Common myeloid progenitor, CD34-positive (primary cell): Measurements from ENCODE around the gene SCART1.

Experiments
- CTCF ChIA-PET: fragments of 350-600 bp; sonication (Branson Sonifier 250); formaldehyde crosslinking; loops from one replicate; lab custom pipeline; 2021; ENCODE audit warnings: antibody characterized with exemption; lab: Charles Lee
- POLR2A ChIA-PET: fragments of 350-600 bp; sonication (Branson Sonifier 250); formaldehyde crosslinking; loops from one replicate; lab custom pipeline; 2021; ENCODE audit warnings: antibody characterized with exemption; lab: Charles Lee
- DNase-seq, 3 donors: peaks; one replicate each; pipeline versions ENCODE4 v3.0.0 to v3.0.0-alpha.2; 2013
- H3K27ac ChIP-seq, 2 experiments: 1 replicate in 1 of 2; 2 replicates in 1 of 2; pipeline ENCODE4 v1.7.0; 2013; ENCODE audit warnings: inconsistent platforms in 2 of 2, low read length in 2 of 2, mild to moderate bottlenecking in 2 of 2, low read depth in 1 of 2, moderate library complexity in 1 of 2; ENCODE audit not compliant: severe bottlenecking in 2 of 2, insufficient read depth in 1 of 2, poor library complexity in 1 of 2
- H3K27me3 ChIP-seq, 5 experiments: replicated peaks in 2 of 5; 1 replicate in 3 of 5; 2 replicates in 2 of 5; pipeline versions ENCODE4 v1.6.1 to v1.7.0; 2013; ENCODE audit warnings: low read length in 4 of 5, mild to moderate bottlenecking in 2 of 5, moderate library complexity in 2 of 5, inconsistent platforms in 1 of 5; ENCODE audit not compliant: insufficient read depth in 5 of 5, control insufficient read depth in 4 of 5
- H3K36me3 ChIP-seq, 4 experiments: 1 replicate in 2 of 4; 2 replicates in 2 of 4; pipeline versions ENCODE4 v1.6.1 to v1.7.0; 2013; ENCODE audit warnings: low read length in 3 of 4, control low read depth in 1 of 4, mild to moderate bottlenecking in 1 of 4; ENCODE audit not compliant: control insufficient read depth in 4 of 4, insufficient read depth in 4 of 4
- H3K4me1 ChIP-seq, 4 experiments: 1 replicate in 3 of 4; 2 replicates in 1 of 4; pipeline versions ENCODE4 v1.6.1 to v1.7.1; 2013; ENCODE audit warnings: low read length in 3 of 4, mild to moderate bottlenecking in 3 of 4, control low read depth in 1 of 4, inconsistent platforms in 1 of 4, moderate library complexity in 1 of 4; ENCODE audit not compliant: control insufficient read depth in 4 of 4, insufficient read depth in 4 of 4; ENCODE audit errors: control extremely low read depth in 1 of 4
- H3K4me3 ChIP-seq, 7 experiments: 1 replicate in 4 of 7; 2 replicates in 3 of 7; pipeline versions ENCODE4 v1.5.1 to v1.7.0; 2013; ENCODE audit warnings: mild to moderate bottlenecking in 7 of 7, low read length in 6 of 7, moderate library complexity in 6 of 7, inconsistent platforms in 2 of 7, low read depth in 2 of 7, control low read depth in 1 of 7; ENCODE audit not compliant: insufficient read depth in 4 of 7, control insufficient read depth in 1 of 7; ENCODE audit errors: extremely low read depth in 1 of 7
- H3K9me3 ChIP-seq, 5 experiments: 1 replicate in 4 of 5; 2 replicates in 1 of 5; pipeline versions ENCODE4 v1.6.1 to v1.7.1; 2013; ENCODE audit warnings: low read length in 4 of 5, mild to moderate bottlenecking in 2 of 5, inconsistent platforms in 1 of 5, low read depth in 1 of 5, moderate library complexity in 1 of 5; ENCODE audit not compliant: control insufficient read depth in 4 of 5, insufficient read depth in 2 of 5; ENCODE audit errors: control extremely low read depth in 1 of 5
- WGBS: methylation state at CpG from one replicate; pipeline ENCODE4 v1.1.5; 2013; ENCODE audit not compliant: insufficient coverage; 5-methylcytosine and 5-hydroxymethylcytosine counted together

SCART1 gene

DNA sequence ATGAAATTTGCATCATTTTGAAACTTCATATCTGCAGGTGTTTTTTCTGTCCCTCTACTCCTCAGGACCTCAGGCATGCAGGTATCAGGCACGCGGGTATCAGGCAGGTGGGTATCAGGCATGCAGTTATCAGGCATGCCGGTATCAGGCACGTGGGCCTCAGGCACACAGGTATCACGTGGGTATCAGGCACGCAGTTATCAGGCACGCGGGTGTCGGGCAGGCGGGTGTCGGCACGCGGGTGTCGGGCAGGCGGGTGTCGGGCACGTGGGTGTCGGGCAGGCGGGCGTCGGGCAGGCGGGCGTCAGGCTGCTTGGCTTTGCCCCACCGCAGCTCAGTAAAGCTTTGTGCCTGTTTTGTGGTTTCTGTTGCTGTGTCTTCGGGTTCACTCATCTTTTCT lies 38.0 kb upstream of the SCART1 start:
- Histone ChIP-seq H3K27me3 (no peaks in the 10 kb centered on the region), H3K27ac (no peak overlapping the region), H3K4me1 (no peaks in the 10 kb centered on the region), H3K36me3 (peaks cover 15 to 66% (median 46%) of the 10 kb centered on the region in 4 experiments), H3K4me3 (no peak overlapping the region), H3K9me3 (peaks cover 7 to 35% (median 21%) of the 10 kb centered on the region in 5 experiments)
- WGBS, result 98% methylated on average over 23 of the region's 25 CpGs
- ChIA-PET POLR2A (interaction anchor here (0.7 kb wide), 1 partner anchor 23 kb away, joined by 3 read pairs; no protein-coding TSS in a partner anchor), CTCF (no interaction called here)
- DNase-seq, result no peak

DNA sequence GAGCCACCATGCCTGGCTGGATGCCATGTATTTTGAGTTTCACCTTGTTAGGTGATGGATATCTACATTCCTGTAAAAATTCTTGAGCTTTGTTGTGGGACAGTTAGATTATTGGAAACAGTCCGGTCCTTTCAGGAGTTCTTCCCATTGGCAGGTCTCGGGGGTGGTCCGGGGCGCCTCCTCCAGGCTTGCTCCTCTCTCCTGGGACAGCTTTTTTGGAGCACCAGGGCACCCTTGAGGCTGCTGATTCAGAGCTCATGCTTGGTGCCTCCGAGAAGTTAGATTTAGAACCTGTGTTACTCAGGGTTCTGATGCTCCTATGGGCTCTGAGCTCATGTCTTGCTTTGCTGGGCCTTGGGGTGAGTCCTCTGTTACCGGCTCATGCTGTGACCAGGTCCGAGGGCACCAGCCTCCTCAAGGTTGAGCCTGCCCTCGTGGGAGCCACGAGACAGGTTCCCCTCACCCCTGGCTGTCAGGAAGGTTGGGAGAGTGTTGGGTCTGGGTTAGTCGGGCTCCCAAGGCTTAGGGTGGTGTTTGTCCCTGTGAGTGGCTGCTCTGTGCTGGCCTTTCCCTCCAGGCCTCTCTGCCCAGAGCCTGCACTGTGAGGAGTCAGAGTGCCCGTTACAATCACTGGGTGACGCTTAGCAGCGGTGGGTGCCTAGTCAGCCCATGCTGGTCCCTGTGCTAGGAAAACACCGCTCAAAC lies 35.3 kb upstream of the SCART1 start:
- no peak overlapping the region for H3K27ac ChIP-seq
- WGBS, result 97% methylated on average over 12 of the region's 14 CpGs
- no peak overlapping the region for H3K4me3 ChIP-seq
- H3K27me3 ChIP-seq, result peaks cover 0 to 21% (median 9%) of the 10 kb centered on the region in 5 experiments
- ChIA-PET CTCF (no interaction called here), POLR2A (no interaction called here)
- H3K4me1 ChIP-seq, result peaks cover 0 to 6% (median 2%) of the 10 kb centered on the region in 4 experiments
- no peak for DNase-seq
- H3K9me3 ChIP-seq, result peaks cover 0 to 9% (median 4%) of the 10 kb centered on the region in 5 experiments
- peaks cover 2 to 46% (median 26%) of the 10 kb centered on the region in 4 experiments for H3K36me3 ChIP-seq

DNA sequence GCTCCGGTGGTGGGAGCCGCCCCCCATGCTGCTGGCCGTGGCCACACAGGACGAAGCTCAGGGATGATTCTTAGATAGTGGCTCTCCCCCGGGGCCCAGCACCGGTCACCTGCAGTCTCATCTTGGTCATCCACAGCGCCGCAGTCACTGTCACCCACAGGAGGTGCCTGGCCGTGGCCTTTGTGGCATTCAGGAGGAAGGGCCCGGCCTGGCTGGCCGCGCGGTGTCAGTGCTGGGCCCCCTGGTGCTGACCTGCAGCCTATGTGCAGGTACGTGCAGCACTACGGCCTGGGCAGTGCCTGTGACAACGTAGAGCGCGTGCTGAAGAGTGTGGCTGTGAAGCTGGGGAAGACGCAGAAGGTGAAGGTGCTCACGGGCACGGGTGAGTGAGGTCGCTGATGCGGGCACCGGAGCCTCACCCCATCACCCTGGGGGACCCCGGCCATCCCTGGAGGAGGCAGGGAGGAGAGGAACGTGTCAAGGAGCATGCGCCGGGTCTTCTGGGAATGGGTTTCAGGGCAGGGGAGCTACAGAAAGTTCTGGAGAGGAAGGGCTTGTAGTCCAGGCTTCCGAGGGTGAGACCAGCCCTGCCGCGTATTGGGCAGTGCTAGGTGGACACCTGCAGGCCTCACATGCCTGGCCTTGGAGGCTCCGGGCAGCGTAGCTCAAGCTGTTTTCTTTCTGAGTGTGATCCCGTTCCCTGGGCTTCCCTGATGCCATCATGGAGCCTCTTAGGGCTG lies 34.4 kb upstream of the SCART1 start:
- POLR2A ChIA-PET, result interaction anchor here (0.6 kb wide), 1 partner anchor 1427 kb away, joined by 4 read pairs; no protein-coding TSS in a partner anchor
- no peak for DNase-seq
- WGBS, result 94% methylated on average over 29 of the region's 34 CpGs
- Histone ChIP-seq H3K4me1 (peaks cover 0 to 8% (median 3%) of the 10 kb centered on the region in 4 experiments), H3K4me3 (no peak overlapping the region), H3K27me3 (peaks cover 0 to 24% (median 9%) of the 10 kb centered on the region in 5 experiments), H3K36me3 (peaks cover 0 to 42% (median 24%) of the 10 kb centered on the region in 4 experiments), H3K9me3 (peaks cover 0 to 8% (median 4%) of the 10 kb centered on the region in 5 experiments), H3K27ac (no peak overlapping the region)
- CTCF ChIA-PET, result no interaction called here

GRCh38 chr10:133420028-133420427 lies 33.7 kb upstream of the SCART1 start:
- H3K9me3 ChIP-seq, result peaks cover 0 to 8% (median 4%) of the 10 kb centered on the region in 5 experiments
- DNase-seq, result no peak
- H3K4me1 ChIP-seq, result peaks cover 0 to 8% (median 3%) of the 10 kb centered on the region in 4 experiments
- H3K27me3 ChIP-seq, result peaks cover 0 to 24% (median 9%) of the 10 kb centered on the region in 5 experiments
- POLR2A ChIA-PET, result interaction anchor here (0.6 kb wide), 1 partner anchor 1427 kb away, joined by 4 read pairs; no protein-coding TSS in a partner anchor
- CTCF ChIA-PET, result no interaction called here
- no peak overlapping the region for H3K4me3 ChIP-seq
- no peak overlapping the region for H3K27ac ChIP-seq
- WGBS, result 97% methylated on average over 17 of the region's 17 CpGs
- peaks cover 0 to 42% (median 23%) of the 10 kb centered on the region in 4 experiments for H3K36me3 ChIP-seq

GRCh38 chr10:133420579-133420978 lies 33.2 kb upstream of the SCART1 start:
- peaks cover 0 to 4% (median 2%) of the 10 kb centered on the region in 5 experiments for H3K9me3 ChIP-seq
- POLR2A ChIA-PET, result no interaction called here
- CTCF ChIA-PET, result no interaction called here
- H3K27me3 ChIP-seq, result peaks cover 0 to 24% (median 9%) of the 10 kb centered on the region in 5 experiments
- 67% methylated on average over 3 of the region's 6 CpGs for WGBS
- H3K4me1 ChIP-seq, result peaks cover 0 to 8% (median 3%) of the 10 kb centered on the region in 4 experiments
- no peak overlapping the region for H3K27ac ChIP-seq
- no peak for DNase-seq
- H3K4me3 ChIP-seq, result no peak overlapping the region
- H3K36me3 ChIP-seq, result peaks cover 0 to 36% (median 18%) of the 10 kb centered on the region in 4 experiments

DNA sequence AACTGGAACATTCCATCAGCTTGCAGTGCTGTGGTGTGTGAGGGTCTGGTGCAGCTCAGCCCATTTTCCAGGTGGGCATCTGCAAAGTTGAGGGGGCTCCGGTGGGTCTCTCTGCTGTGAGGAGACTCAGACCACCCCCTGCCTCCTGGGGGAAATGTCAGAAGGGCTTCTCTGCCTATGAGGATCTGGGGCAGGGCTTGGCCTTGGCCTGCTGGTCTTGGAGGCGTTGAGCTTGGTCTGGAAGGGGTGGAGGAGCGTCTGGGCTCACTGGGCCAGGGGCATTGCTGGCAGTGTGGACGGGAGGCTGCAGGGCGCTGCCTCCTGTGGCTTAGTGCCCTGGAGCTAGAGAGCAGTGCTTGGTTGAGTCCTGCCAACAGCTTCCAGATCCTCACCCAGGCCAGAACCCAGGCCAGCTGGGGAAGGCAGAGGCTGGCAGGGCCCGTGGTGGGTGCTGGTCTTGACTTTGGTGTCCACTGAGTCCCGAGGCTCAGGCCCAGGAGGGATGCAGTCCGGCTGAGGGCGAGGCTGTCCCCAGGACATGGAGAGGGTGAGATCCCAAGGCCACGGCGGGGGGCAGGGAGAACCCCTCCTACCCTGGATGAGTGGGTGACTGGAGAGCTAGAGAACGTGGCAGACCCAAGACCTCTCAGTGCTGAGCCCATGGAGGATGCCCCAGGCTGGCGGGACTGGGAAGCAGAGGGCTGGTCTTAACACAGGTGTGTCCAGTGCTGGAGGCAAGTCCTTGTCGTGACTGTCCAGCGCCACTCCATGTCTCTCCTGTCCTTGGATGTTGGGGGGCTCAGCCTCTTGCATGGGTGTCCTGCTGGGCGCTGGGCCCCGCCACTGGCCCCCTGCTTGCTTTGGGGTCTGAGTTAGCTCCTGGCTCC lies 32.2 kb upstream of the SCART1 start:
- ChIA-PET CTCF (interaction anchor here (0.8 kb wide), 1 partner anchor 9 kb away, joined by 3 read pairs; no protein-coding TSS in a partner anchor), POLR2A (interaction anchor here (0.6 kb wide), 1 partner anchor 30 kb away, joined by 6 read pairs; no protein-coding TSS in a partner anchor)
- Histone ChIP-seq H3K9me3 (no peaks in the 10 kb centered on the region), H3K36me3 (peaks cover 0 to 34% (median 15%) of the 10 kb centered on the region in 4 experiments), H3K27me3 (peaks cover 0 to 24% (median 9%) of the 10 kb centered on the region in 5 experiments), H3K27ac (no peak overlapping the region), H3K4me3 (no peak overlapping the region), H3K4me1 (peaks cover 0 to 8% (median 3%) of the 10 kb centered on the region in 4 experiments)
- DNase-seq, result no peak
- 92% methylated on average over 15 of the region's 17 CpGs for WGBS
